Heart right ventricle (tissue), 16 donors: ENCODE data around the gene KLHL25. TPM values are rescaled to one million over a fixed set of nuclear protein-coding genes. Genes with fewer than 3 reads are reported as not detected.

ENCODE experiments used
- ATAC-seq, 8 donors: fragments of 200-7000 bp; cut with Tn5 transposase; one replicate each; pipeline ENCODE4 v1.9.1; 2020; ENCODE audit warnings: mild to moderate bottlenecking in 8 of 8, moderate library complexity in 8 of 8, moderate number of reproducible peaks in 1 of 8
- DNase-seq, 2 donors: peaks; one replicate each; pipeline ENCODE4 v3.0.0-alpha.2; 2020
- H3K27ac ChIP-seq, 10 donors: fragments of 200-600 bp; sonication (generic) in 2 of 10; one replicate each; pipeline versions ENCODE4 v1.5.0 to v1.8.0; 2020 to 2022; ENCODE audit warnings: mild to moderate bottlenecking in 3 of 10
- H3K27me3 ChIP-seq, 7 donors: fragments of 200-600 bp; one replicate each; pipeline ENCODE4 v1.8.0; 2021 to 2022; ENCODE audit warnings: mild to moderate bottlenecking in 2 of 7
- H3K36me3 ChIP-seq, 9 donors: fragments of 200-600 bp; sonication (generic) in 1 of 9; one replicate each; pipeline versions ENCODE4 v1.5.0 to v1.8.0; 2020 to 2022; ENCODE audit warnings: mild to moderate bottlenecking in 2 of 9
- H3K4me1 ChIP-seq, 9 donors: fragments of 200-600 bp; sonication (generic) in 1 of 9; one replicate each; pipeline versions ENCODE4 v1.5.0 to v1.8.0; 2020 to 2022; ENCODE audit warnings: mild to moderate bottlenecking in 4 of 9
- H3K4me3 ChIP-seq, 10 donors: fragments of 200-600 bp; sonication (generic) in 2 of 10; one replicate each; pipeline versions ENCODE4 v1.5.0 to v1.8.0; 2020 to 2022; ENCODE audit warnings: mild to moderate bottlenecking in 7 of 10, moderate library complexity in 2 of 10
- H3K9me3 ChIP-seq, 11 donors: fragments of 200-600 bp in 10 of 11; sonication (generic) in 2 of 11; one replicate each; pipeline versions ENCODE4 v1.5.0 to v1.8.0; 2013 to 2022; ENCODE audit warnings: mild to moderate bottlenecking in 2 of 11, control low read depth in 1 of 11, moderate library complexity in 1 of 11
- CTCF ChIP-seq, 9 donors: fragments of 200-600 bp; sonication (generic) in 2 of 9; IDR thresholded peaks; one replicate each; pipeline versions ENCODE4 v1.5.0 to v1.8.0; 2021 to 2022; ENCODE audit warnings: antibody characterized with exemption in 9 of 9, mild to moderate bottlenecking in 5 of 9, moderate library complexity in 1 of 9
- WGBS, 2 donors: extraction: QIAGEN DNeasy Blood & Tissue Kit; methylation state at CpG; one replicate each; pipeline ENCODE4 v1.1.7; 2013; ENCODE audit warnings: inconsistent platforms in 1 of 2; 5-methylcytosine and 5-hydroxymethylcytosine counted together
- intact Hi-C, 10 donors: fragments of 100-400 bp; cut with DNase I; formaldehyde crosslinking; loops; one replicate each; pipeline versions ENCODE4 v1.11.1 to v1.14.2; 2022
- polyA plus RNA-seq, 2 donors: library from polyadenylated mRNA; stranded (reverse); fragments of 200-250 nt; gene quantifications; one replicate each; pipeline ENCODE4 v1.2.3, GENCODE V29; 2013
- total RNA-seq, 10 donors: library from RNA; stranded (reverse); fragmentation: NEBNext Ultra II Directional in 3 of 10; extraction: Animal tissue kit (Norgen Biotek cat#: 25700) in 3 of 10; gene quantifications; one replicate each; pipeline versions ENCODE4 v1.2.1 to v1.2.4, GENCODE V29; 2021 to 2023
- donor health status: Arrhythmogenic right ventricular cardiomyopathy.
- donor health status: ischemic (EF 13 %, LVEDD 7.1; RV severe dilation, severe dysfunction).
- donor health status: healthy with polysubstance abuse.
- donor health status: DM: no; HTN: yes; CAD: no.
- donor health status: DM: no; HTN: no; CAD: no.
- donor health status: ischemic (EF 25% LVEDD 6.9; RV normal size, moderate dysfunction).
- donor health status: ischemic (EF 25% LVEDD 5.7; RV mildly dilated, moderate dysfunction).
- donor health status: healthy.
- donor health status: DM: yes; HTN: yes; CAD: no.
- donor health status: Ischemic cardiomyopathy.
- donor health status: ischemic (EF 35%, LVEDD 5.7; RV mildly dilated, moderate dysfunction).
- donor health status: nonischemic (EF 11% LVEDD 7.7; RV severe dilation, severe dysfunction).
- donor health status: DM: yes; HTN: yes; CAD: no.
- donor health status: PGD.
- donor health status: ischemic (EF 29% LVEDD 5.4; RV normal size, mild dysfunction).
- donor health status: nonischemic (EF 23%, LVEDD 6.1; RV moderate dilation, normal function).

The KLHL25 gene
- total and polyA plus RNA-seq, 12 donors: 1.9 to 9.2 (median 3.2) TPM

- Histone ChIP-seq H3K27ac (no peak overlapping the region), H3K27me3 (no peaks in the 10 kb centered on the region), H3K9me3 (no peaks in the 10 kb centered on the region), H3K4me3 (no peak overlapping the region), H3K4me1 (peaks cover 26 to 74% (median 55%) of the 10 kb centered on the region in 9 donors), H3K36me3 (peaks cover 0 to 6% (median 0%) of the 10 kb centered on the region in 9 donors)
- ATAC-seq: no peak
- no peak for DNase-seq
- TF ChIP-seq CTCF (IDR thresholded peaks at IDR 0.05): no peak
- intact Hi-C loops: loop anchor here in 2 of 10 donors (5.0 to 10.0 kb wide), 3 partner anchors 41 to 71 kb away; no protein-coding TSS in a partner anchor
- 81 to 88% methylated on average over 9 of the region's 9 CpGs for WGBS, 2 donors
Measured at GRCh38 chr15:85761635-85762034, 33.1 kb downstream of the KLHL25 start.

GRCh38 chr15:85760531-85761371 is 34.0 kb downstream of the KLHL25 start:
- H3K36me3 ChIP-seq: peaks cover 0 to 6% (median 0%) of the 10 kb centered on the region in 9 donors
- DNase-seq (no peak), ATAC-seq (peak in 2 of 8 donors; percentile 10 to 12)
- peak in 6 of 9 donors; percentile 19 to 39 (median 32) for TF ChIP-seq CTCF (IDR thresholded peaks at IDR 0.05)
- H3K4me3 ChIP-seq: no peak overlapping the region
- H3K27ac ChIP-seq: no peak overlapping the region
- H3K27me3 ChIP-seq: no peaks in the 10 kb centered on the region
- peaks cover 26 to 83% (median 55%) of the 10 kb centered on the region in 9 donors for H3K4me1 ChIP-seq
- no peaks in the 10 kb centered on the region for H3K9me3 ChIP-seq
- intact Hi-C loops: loop anchor here in 2 of 10 donors (5.0 to 10.0 kb wide), 3 partner anchors 42 to 72 kb away; no protein-coding TSS in a partner anchor
- WGBS, 2 donors: 95% methylated on average over 28 of the region's 28 CpGs

GRCh38 chr15:85760049-85760448 is 34.7 kb downstream of the KLHL25 start:
- TF ChIP-seq CTCF (IDR thresholded peaks at IDR 0.05): no peak
- no peak for DNase-seq
- peaks cover 0 to 6% (median 0%) of the 10 kb centered on the region in 9 donors for H3K36me3 ChIP-seq
- intact Hi-C loops: loop anchor here in 2 of 10 donors (5.0 to 10.0 kb wide), 3 partner anchors 42 to 72 kb away; no protein-coding TSS in a partner anchor
- no peak for ATAC-seq
- WGBS, 2 donors: 91 to 97% methylated on average over 6 of the region's 6 CpGs
- no peaks in the 10 kb centered on the region for H3K9me3 ChIP-seq
- peaks cover 29 to 90% (median 62%) of the 10 kb centered on the region in 9 donors for H3K4me1 ChIP-seq
- H3K4me3 ChIP-seq: no peak overlapping the region
- no peaks in the 10 kb centered on the region for H3K27me3 ChIP-seq
- H3K27ac ChIP-seq: no peak overlapping the region

- no peak overlapping the region for H3K27ac ChIP-seq
- TF ChIP-seq CTCF (IDR thresholded peaks at IDR 0.05): no peak
- DNase-seq: peak; percentile 52 to 70
- H3K9me3 ChIP-seq: no peaks in the 10 kb centered on the region
- peaks cover 23 to 90% (median 60%) of the 10 kb centered on the region in 9 donors for H3K4me1 ChIP-seq
- H3K27me3 ChIP-seq: no peaks in the 10 kb centered on the region
- intact Hi-C loops: loop anchor here in 1 of 10 donors (5.0 kb wide), 1 partner anchor 78 kb away; no protein-coding TSS in a partner anchor
- WGBS, 2 donors: 42 to 59% methylated on average over 13 of the region's 13 CpGs
- H3K4me3 ChIP-seq: no peak overlapping the region
- peak; percentile 9 to 59 (median 34) for ATAC-seq
- peaks cover 0 to 6% (median 0%) of the 10 kb centered on the region in 9 donors for H3K36me3 ChIP-seq
Measured at GRCh38 chr15:85759376-85759775, 35.3 kb downstream of the KLHL25 start.
